GM12892 (cell line): Measurements from ENCODE around the gene PLCG2.

Experiments
- DNase-seq: peaks from one replicate; pipeline ENCODE4 v3.0.0; 2011; ENCODE audit not compliant: insufficient read length
- FAIRE-seq: peaks from 2 replicates; lab custom pipeline; 2011; peaks lifted over from hg19 to GRCh38; lab: Jason Lieb, UNC
- POLR2A ChIP-seq: IDR thresholded peaks from 2 replicates; pipeline ENCODE4 v1.6.1; 2011; ENCODE audit warnings: low read depth, low read length, control low read depth
- POLR2AphosphoS5 ChIP-seq: IDR thresholded peaks from 2 replicates; pipeline ENCODE4 v1.6.1; 2011; ENCODE audit warnings: low read depth, low read length, control low read depth
- TAF1 ChIP-seq: IDR thresholded peaks from 2 replicates; pipeline ENCODE4 v1.6.1; 2011; ENCODE audit warnings: low read depth, mild to moderate bottlenecking, control low read depth, low read length, borderline replicate concordance

The PLCG2 gene

GRCh38 chr16:81861503-81861902 lies 82.4 kb downstream of the PLCG2 start:
- DNase-seq (no peak), FAIRE-seq (peak; percentile 40)
- TF ChIP-seq POLR2A (no peak), POLR2AphosphoS5 (no peak), TAF1 (no peak)

- DNase-seq (no peak), FAIRE-seq (no peak)
- no peak for TF ChIP-seq POLR2A
- TF ChIP-seq POLR2AphosphoS5: no peak
- no peak for TF ChIP-seq TAF1
Observed at GRCh38 chr16:81861915-81862314, 82.8 kb downstream of the PLCG2 start.

GRCh38 chr16:81863630-81864352 lies 84.7 kb downstream of the PLCG2 start:
- FAIRE-seq (peak; percentile 91), DNase-seq (peak; percentile 55)
- no peak for TF ChIP-seq TAF1
- no peak for TF ChIP-seq POLR2AphosphoS5
- TF ChIP-seq POLR2A: no peak

GRCh38 chr16:81864646-81865382 lies 85.7 kb downstream of the PLCG2 start:
- DNase-seq: no peak
- no peak for TF ChIP-seq TAF1
- no peak for TF ChIP-seq POLR2AphosphoS5
- no peak for TF ChIP-seq POLR2A
- FAIRE-seq: no peak

GRCh38 chr16:81866820-81867440 lies 87.8 kb downstream of the PLCG2 start:
- DNase-seq (no peak), FAIRE-seq (peak; percentile 61)
- no peak for TF ChIP-seq TAF1
- no peak for TF ChIP-seq POLR2AphosphoS5
- no peak for TF ChIP-seq POLR2A

GRCh38 chr16:81868057-81868748 lies 89.1 kb downstream of the PLCG2 start:
- no peak for DNase-seq
- FAIRE-seq: no peak
- no peak for TF ChIP-seq POLR2A
- TF ChIP-seq TAF1: no peak
- TF ChIP-seq POLR2AphosphoS5: no peak

GRCh38 chr16:81869326-81869725 lies 90.2 kb downstream of the PLCG2 start:
- DNase-seq (no peak), FAIRE-seq (no peak)
- TF ChIP-seq POLR2A: no peak

- no peak for FAIRE-seq
- no peak for TF ChIP-seq POLR2A
- TF ChIP-seq TAF1: no peak
- no peak for TF ChIP-seq POLR2AphosphoS5
- DNase-seq: no peak
Observed at GRCh38 chr16:81873206-81873605, 94.1 kb downstream of the PLCG2 start.

GRCh38 chr16:81873843-81874752 lies 95.0 kb downstream of the PLCG2 start:
- peak; percentile 43 for DNase-seq
- FAIRE-seq: peak; percentile 40
- TF ChIP-seq POLR2AphosphoS5 (no peak), POLR2A (no peak), TAF1 (no peak)

- FAIRE-seq: no peak
- DNase-seq: no peak
- no peak for TF ChIP-seq POLR2A
- no peak for TF ChIP-seq POLR2AphosphoS5
- TF ChIP-seq TAF1: no peak
Observed at GRCh38 chr16:81875461-81875860, 96.4 kb downstream of the PLCG2 start.
